Vagina (tissue), 2 donors: Measurements from ENCODE around the gene SERPINI1.

Experiments used
- CTCF ChIP-seq, 3 experiments: fragments of 450-650 bp in 2 of 3; fragments of 200-600 bp in 1 of 3; sonication (generic) in 1 of 3; IDR thresholded peaks; one replicate each; pipeline ENCODE4 v1.5.1; 2017 to 2019; ENCODE audit warnings: antibody characterized with exemption in 3 of 3, mild to moderate bottlenecking in 2 of 3, moderate library complexity in 2 of 3
- POLR2A ChIP-seq, 2 donors: fragments of 450-650 bp; IDR thresholded peaks; one replicate each; pipeline ENCODE4 v1.6.1; 2017; ENCODE audit warnings: antibody characterized with exemption in 2 of 2, mild to moderate bottlenecking in 2 of 2, moderate library complexity in 2 of 2

- no peak for TF ChIP-seq CTCF (IDR thresholded peaks at IDR 0.05)
- no peak for TF ChIP-seq POLR2A (IDR thresholded peaks at IDR 0.05)
These were observed 128.5 kb downstream of the SERPINI1 start for GRCh38 chr3:167863811-167864551.
